OCI-LY7 (cell line): ENCODE data around the gene WDR46. TPM values are rescaled to one million over a fixed set of nuclear protein-coding genes. Genes with fewer than 3 reads are reported as not detected.
A peak's percentile ranks its signal among the peaks of the same experiment; 100 is the strongest.

ENCODE experiments used
- BruUV-seq: library from RNA; stranded (reverse); fragments of 400-500 nt; replicated peaks from 2 replicates; lab custom pipeline; 2021; lab: Mats Ljungman, UMichigan
- CTCF ChIA-PET: fragments of 300-600 bp; sonication (Branson Sonifier 250); formaldehyde crosslinking; loops from one replicate; lab custom pipeline; 2022; ENCODE audit warnings: antibody characterized with exemption; ENCODE audit not compliant: unreplicated experiment; lab: Charles Lee
- POLR2A ChIA-PET: fragments of 300-600 bp; sonication (Branson Sonifier 250); formaldehyde crosslinking; loops from one replicate; lab custom pipeline; 2022; ENCODE audit warnings: antibody characterized with exemption; lab: Charles Lee
- DNase-seq: peaks from one replicate; pipeline ENCODE4 v3.0.0-alpha.2; 2015; ENCODE audit warnings: low spot score
- H2AFZ ChIP-seq: fragments of 200-600 bp; sonication (generic), shearing (Covaris generic); 2 replicates; pipeline ENCODE4 v1.6.1; 2014; ENCODE audit warnings: mild to moderate bottlenecking, antibody characterized with exemption, low read length, moderate library complexity
- H3K27ac ChIP-seq: fragments of 200-600 bp; sonication (generic); 2 replicates; pipeline ENCODE4 v1.5.1; 2014; ENCODE audit warnings: mixed run types, low read depth, mild to moderate bottlenecking, moderate library complexity, low read length, inconsistent platforms; ENCODE audit not compliant: poor library complexity, severe bottlenecking
- H3K36me3 ChIP-seq: fragments of 200-600 bp; sonication (generic); 2 replicates; pipeline ENCODE4 v1.6.1; 2014; ENCODE audit warnings: mild to moderate bottlenecking, antibody characterized with exemption, low read length, moderate library complexity, mixed read lengths; ENCODE audit not compliant: insufficient read depth
- H3K4me1 ChIP-seq: fragments of 200-600 bp; sonication (generic); 2 replicates; pipeline ENCODE4 v1.5.1; 2014; ENCODE audit warnings: mild to moderate bottlenecking, low read length; ENCODE audit not compliant: insufficient read depth, poor library complexity, severe bottlenecking
- H3K4me2 ChIP-seq: fragments of 200-600 bp; sonication (generic); 2 replicates; pipeline ENCODE4 v1.6.1; 2014; ENCODE audit warnings: mild to moderate bottlenecking, low read length
- H3K4me3 ChIP-seq: fragments of 200-600 bp; sonication (generic); 2 replicates; pipeline ENCODE4 v1.5.1; 2014; ENCODE audit warnings: mild to moderate bottlenecking, low read depth, low read length; ENCODE audit not compliant: poor library complexity, severe bottlenecking
- H3K79me2 ChIP-seq: fragments of 200-600 bp; sonication (generic); 2 replicates; pipeline ENCODE4 v1.6.1; 2016; ENCODE audit warnings: low read depth, mild to moderate bottlenecking, low read length, moderate library complexity, mixed read lengths; ENCODE audit not compliant: insufficient read depth
- H3K9me2 ChIP-seq: fragments of 200-600 bp; sonication (generic); 2 replicates; pipeline ENCODE4 v1.6.1; 2016; ENCODE audit warnings: mild to moderate bottlenecking, low read length, mixed read lengths; ENCODE audit not compliant: insufficient read depth
- H3K9me3 ChIP-seq: fragments of 200-600 bp; sonication (generic); 2 replicates; pipeline ENCODE4 v1.6.1; 2014; ENCODE audit warnings: mild to moderate bottlenecking, mixed run types, low read length, mixed read lengths
- H4K20me1 ChIP-seq: fragments of 200-600 bp; sonication (generic); 2 replicates; pipeline ENCODE4 v1.6.1; 2014; ENCODE audit warnings: mild to moderate bottlenecking, antibody characterized with exemption, low read length, moderate library complexity, mixed read lengths; ENCODE audit not compliant: insufficient read depth
- CTCF ChIP-seq: fragments of 200-600 bp; sonication (generic); conservative IDR thresholded peaks from 2 replicates; pipeline ENCODE4 v1.5.1; 2014; ENCODE audit warnings: mild to moderate bottlenecking, antibody characterized with exemption, low read length, moderate library complexity, mixed read lengths
- EZH2phosphoT487 ChIP-seq: fragments of 200-600 bp; sonication (generic); IDR thresholded peaks from 2 replicates; pipeline ENCODE4 v1.6.1; 2018; ENCODE audit warnings: low read depth, borderline replicate concordance, mild to moderate bottlenecking, mixed run types, antibody characterized with exemption, low read length, moderate library complexity, mixed read lengths
- intact Hi-C: fragments of 100-400 bp; cut with micrococcal nuclease; formaldehyde crosslinking; loops from one replicate; pipeline ENCODE4 v1.10.0; 2022; ENCODE audit not compliant: unreplicated experiment
- total RNA-seq, 2 experiments: library from RNA; depleted of rRNA in 1 of 2; stranded (reverse); fragments of >200 nt in 1 of 2; shearing (Covaris generic) in 1 of 2; gene quantifications; 2 replicates each; pipeline ENCODE4 v1.2.3, GENCODE V29; 2014 to 2022

Gene WDR46
- total RNA-seq, 2 experiments from 2014 or later, result 83.3 to 129 TPM

DNA sequence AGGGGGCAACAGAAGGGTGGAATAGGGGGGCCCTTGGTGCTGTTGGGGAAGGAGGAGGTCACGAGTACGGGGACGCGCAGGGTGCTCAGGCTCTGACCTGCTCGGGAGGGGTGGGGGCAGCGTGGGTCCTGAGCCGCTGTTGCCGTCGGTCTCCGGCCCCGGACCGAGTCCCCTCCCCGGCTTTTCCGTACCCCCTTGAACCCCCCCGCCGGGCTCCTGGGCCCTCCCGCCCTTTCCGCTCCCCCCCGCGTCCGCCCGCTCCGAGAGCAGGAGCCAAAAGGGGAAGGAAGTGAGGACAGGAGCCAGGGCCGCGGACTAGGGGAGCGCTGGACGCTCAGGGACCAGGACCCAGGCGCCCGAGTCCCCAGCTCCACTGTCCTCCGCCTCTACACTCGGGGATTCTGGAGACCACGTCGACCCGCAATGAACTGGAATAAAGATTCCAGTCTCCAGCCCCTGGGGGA is 9.8 kb upstream of the WDR46 start, which contains the start of gene RGL2:
TSS of gene RGL2 (minus strand) at position 170 of the 464 bp plus-strand sequence. CDS start 332 bp downstream, outside the sequence.
- H3K4me3 ChIP-seq, result peak within 1 kb of the TSS; percentile 83
- POLR2A ChIA-PET, result interaction anchor here (0.9 to 2.6 kb wide), 6 partner anchors 9 to 50 kb away, joined by 3 to 14 read pairs (median 8); partner anchors contain the start of genes PFDN6, RPS18, VPS52 and WDR46
- H3K9me2 ChIP-seq, result no peaks in the 10 kb centered on the region
- peaks cover 5% of the 10 kb centered on the region; the same call in 1 of the 2 replicates for H3K79me2 ChIP-seq
- intact Hi-C loops, result loop anchor here (1.0 to 5.0 kb wide), 5 partner anchors 15 to 127 kb away; partner anchors contain the start of genes KIFC1 and TAPBP
- peak within 1 kb of the TSS; percentile 85 for H3K4me2 ChIP-seq
- TF ChIP-seq EZH2phosphoT487 (no peak), CTCF (no peak)
- no peaks in the 10 kb centered on the region for H3K9me3 ChIP-seq
- peak within 1 kb of the TSS; percentile 56; the same call in 1 of the 2 replicates for H2AFZ ChIP-seq
- H3K36me3 ChIP-seq, result peaks cover 59% of the 10 kb centered on the region
- H3K27ac ChIP-seq, result peak within 1 kb of the TSS; percentile 93
- peaks cover 21% of the 10 kb centered on the region for H3K4me1 ChIP-seq
- no peaks in the 10 kb centered on the region for H4K20me1 ChIP-seq
- CTCF ChIA-PET, result interaction anchor here (0.7 to 1.2 kb wide), 3 partner anchors 10 to 27 kb away, joined by 3 to 12 read pairs (median 4); partner anchors contain the start of genes B3GALT4 and WDR46
- DNase-seq, result peak; percentile 79
- no TSS peak for BruUV-seq

DNA sequence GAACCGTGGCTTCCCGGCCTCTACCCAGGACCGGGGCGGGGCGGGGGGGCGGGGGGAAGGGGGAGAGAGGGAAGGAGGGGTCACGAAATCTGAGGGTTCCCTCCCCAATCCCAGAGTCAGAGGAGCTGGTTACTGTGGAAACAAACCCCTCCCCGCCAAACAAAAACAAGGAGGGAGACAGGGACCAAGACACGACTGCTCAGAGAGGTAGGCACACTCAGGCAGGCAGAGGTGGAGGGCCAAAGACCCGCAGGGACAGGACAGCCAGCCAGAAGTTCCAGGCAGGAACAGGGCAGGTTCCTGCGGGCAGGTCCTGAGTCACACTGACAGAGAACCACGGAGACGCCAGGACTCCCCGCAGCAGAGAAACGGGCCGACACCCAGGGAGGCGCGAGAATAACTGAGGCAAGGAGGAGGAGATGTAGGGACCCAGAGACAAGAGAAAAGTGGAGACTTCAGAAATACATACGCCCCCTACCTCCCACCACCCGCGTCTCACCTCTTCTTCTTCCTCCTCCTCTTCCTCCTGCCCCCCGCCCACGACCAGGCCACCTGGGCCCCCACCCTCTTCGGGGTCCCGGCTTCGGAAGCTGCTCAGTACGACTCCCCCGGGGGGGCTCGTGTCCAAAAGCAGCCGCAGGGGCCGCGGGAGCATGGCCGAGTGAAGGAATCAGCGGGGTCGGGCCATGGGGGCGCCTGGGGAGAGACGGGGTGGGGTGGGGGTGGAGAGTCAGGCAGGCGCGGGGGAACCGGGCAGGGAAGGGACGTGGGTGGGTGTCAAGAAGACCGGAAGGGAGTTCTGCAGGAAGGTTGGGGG is 9.1 kb upstream of the WDR46 start:
- no TSS peak for BruUV-seq
- no peaks in the 10 kb centered on the region for H3K9me2 ChIP-seq
- H3K9me3 ChIP-seq, result no peaks in the 10 kb centered on the region
- ChIA-PET CTCF (interaction anchor here (1.1 kb wide), 1 partner anchor 9 kb away, joined by 3 read pairs; the partner anchor contains the start of gene WDR46), POLR2A (interaction anchor here (0.6 to 2.6 kb wide), 6 partner anchors 8 to 117 kb away, joined by 3 to 14 read pairs (median 6); partner anchors contain the start of genes PFDN6, RPS18, VPS52 and WDR46)
- peak overlapping the region; percentile 83 for H3K4me3 ChIP-seq
- no peak for TF ChIP-seq EZH2phosphoT487
- peak; percentile 67 for TF ChIP-seq CTCF
- DNase-seq, result peak; percentile 64
- H4K20me1 ChIP-seq, result no peaks in the 10 kb centered on the region
- H3K4me1 ChIP-seq, result peaks cover 21% of the 10 kb centered on the region
- H2AFZ ChIP-seq, result no peak overlapping the region
- peaks cover 5% of the 10 kb centered on the region; the same call in 1 of the 2 replicates for H3K79me2 ChIP-seq
- H3K36me3 ChIP-seq, result peaks cover 59% of the 10 kb centered on the region
- H3K27ac ChIP-seq, result peak overlapping the region; percentile 93
- intact Hi-C loops, result loop anchor here (2.0 to 5.0 kb wide), 2 partner anchors 47 to 94 kb away; partner anchors contain the start of gene KIFC1
- peak overlapping the region; percentile 85 for H3K4me2 ChIP-seq
